Measurements from ENCODE around the gene LCE3C.
"Not testable (repeated sequence)": the region's sequence is repeated elsewhere in the genome, so short reads cannot be mapped to it uniquely, and the experiment has no call there.

Gene LCE3C, protein sequence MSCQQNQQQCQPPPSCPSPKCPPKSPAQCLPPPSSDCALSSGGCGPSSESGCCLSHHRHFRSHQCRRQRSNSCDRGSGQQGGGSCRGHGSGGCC
- total RNA-seq = 0 reads per million in 4 donors

- DNase-seq = no peak
Observed at GRCh38 chr1:152599934-152600333, at the start of gene LCE3C. LCE3C (plus strand) TSS chr1:152600234; CDS start chr1:152600732, 498 bp downstream.

DNA sequence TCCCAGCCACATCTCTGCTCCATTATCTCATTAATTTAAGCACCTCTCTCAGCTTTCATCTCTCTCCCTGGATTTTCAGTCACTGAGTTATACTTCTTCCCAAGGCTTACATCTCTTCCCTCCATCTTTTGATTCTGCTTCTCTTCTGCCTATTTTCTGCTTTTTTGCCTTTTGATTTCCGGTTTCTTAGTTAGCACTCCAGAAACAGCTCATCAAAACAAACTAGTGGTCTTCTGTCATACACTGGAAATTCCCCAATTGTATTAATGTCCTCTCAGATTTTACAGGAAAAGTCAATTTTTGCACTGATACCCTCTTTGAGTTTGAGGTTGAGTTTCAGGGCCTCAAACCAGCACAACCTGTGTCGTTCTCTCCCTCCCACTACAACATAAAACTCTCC lies 34.9 kb upstream of the LCE3C start:
- no peak for DNase-seq

- DNase-seq = no peak
Observed at GRCh38 chr1:152565535-152566215, 34.4 kb upstream of the LCE3C start.

DNA sequence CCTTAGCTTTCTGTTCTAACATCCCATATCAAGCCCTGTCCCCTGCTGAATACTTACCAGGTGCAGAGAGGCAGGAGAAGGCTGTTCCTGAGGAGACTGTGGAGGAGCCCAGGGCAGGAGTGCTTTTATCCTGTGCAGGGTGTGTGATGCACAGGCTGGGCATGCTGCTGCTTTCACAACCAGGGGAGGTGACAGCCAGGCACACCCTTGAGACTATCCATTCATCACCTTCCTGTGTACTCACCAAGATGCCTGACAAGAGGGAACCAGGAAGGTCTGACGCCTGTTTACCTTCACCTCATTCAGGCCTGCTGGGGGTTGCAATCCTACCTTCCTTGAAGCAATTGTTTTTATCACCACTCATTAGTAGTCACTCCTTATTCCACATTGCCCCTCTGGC lies 33.4 kb upstream of the LCE3C start, which contains the start of gene LCE3E:
Gene LCE3E, minus strand, starts transcription at position 100 of the 400 bp plus-strand sequence. CDS start 572 bp downstream, outside the sequence.
- no peak for DNase-seq

GRCh38 chr1:152577168-152577567 lies 22.9 kb upstream of the LCE3C start:
- peak in 1 of 5 donors; percentile 68 for DNase-seq

DNA sequence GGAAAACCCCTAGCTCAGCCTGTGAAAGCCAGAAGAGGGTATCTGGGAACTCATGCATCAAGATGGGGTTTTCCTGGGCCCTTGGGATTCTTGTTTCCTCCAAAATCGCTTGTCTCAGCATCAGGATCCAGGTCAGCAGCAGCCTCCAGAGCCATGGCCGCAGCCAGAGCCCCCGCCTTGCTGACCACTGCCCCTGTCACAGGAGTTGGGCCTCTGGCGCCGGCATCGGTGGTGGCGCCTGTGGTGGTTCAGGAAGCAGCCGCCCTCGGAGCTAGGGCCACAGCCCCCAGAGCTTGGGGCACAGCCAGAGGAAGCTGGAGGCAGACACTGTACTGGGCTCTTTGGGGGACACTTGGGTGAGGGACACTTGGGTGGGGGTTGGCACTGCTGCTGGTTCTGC lies 20.5 kb upstream of the LCE3C start:
- DNase-seq = not testable (repeated sequence)

DNA sequence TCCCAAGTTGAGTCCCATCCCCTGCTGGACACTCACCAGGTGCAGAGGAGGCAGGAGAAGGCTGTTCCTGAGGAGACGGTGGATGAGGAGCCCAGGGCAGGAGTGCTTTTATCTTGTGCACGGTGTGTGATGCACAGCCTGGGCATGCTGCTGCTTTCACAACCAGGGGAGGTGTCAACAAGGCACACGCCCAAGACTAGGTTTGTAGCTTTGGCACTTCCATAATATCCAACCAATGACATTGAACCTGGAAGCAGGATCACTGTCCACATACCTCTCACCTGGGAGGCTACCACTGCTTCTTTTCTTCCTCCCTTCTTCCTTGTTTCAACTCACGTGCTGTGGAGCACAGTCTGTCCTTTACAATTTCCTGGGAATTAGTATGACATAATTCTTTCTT lies 19.6 kb upstream of the LCE3C start, which contains the start of gene LCE3D:
Gene LCE3D, minus strand, starts transcription at position 84 of the 400 bp plus-strand sequence. CDS start 580 bp downstream, outside the sequence.
- DNase-seq = no peak

GRCh38 chr1:152582647-152583046 lies 17.4 kb upstream of the LCE3C start:
- no peak for DNase-seq

- no peak for DNase-seq
Observed at GRCh38 chr1:152585586-152585985, 14.4 kb upstream of the LCE3C start.

- DNase-seq = no peak
Observed at GRCh38 chr1:152596986-152597385, 3.0 kb upstream of the LCE3C start.

DNA sequence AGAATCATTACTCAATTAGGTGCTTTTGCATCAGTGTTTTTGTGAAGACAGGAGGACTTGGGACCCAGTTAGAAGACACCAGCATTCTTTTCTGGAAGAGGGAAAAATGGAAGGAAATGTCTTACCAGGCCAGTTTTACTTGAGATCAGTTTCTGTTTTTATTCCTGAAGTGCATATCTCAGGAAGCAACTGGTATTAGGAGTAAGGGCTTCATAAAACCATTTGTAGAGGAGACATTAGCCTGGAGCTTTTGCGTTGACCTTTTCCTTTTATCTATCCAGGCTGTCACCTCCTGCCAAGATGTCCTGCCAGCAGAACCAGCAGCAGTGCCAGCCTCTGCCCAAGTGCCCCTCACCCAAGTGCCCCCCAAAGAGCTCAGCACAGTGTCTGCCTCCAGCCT lies 13.5 kb downstream of the LCE3C start, which contains the start of gene LCE3B:
Gene LCE3B, plus strand, starts transcription at position 301 of the 400 bp plus-strand sequence. Its CDS starts 0 bp downstream, at position 301.
- no peak for DNase-seq

DNA sequence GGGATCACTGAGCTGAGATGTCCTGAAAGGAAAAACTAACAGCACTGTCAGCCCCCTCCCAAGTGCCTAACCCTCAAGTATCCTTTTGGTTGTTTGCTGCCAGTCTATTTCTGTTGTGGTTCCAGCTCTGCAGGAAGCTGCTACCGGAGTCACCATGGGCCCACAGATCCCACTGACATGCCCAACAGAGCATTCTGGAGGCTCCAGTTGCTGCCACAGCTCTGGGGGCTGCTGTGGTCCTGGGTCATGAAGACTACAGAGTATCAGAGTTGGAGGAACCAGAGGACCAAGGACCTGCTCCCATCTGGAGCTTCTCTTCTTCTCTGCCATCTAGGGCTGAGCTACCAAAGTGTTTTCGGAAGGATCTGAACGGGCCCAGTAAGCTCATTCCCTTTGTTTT lies 22.0 kb downstream of the LCE3C start:
- no peak for DNase-seq

DNA sequence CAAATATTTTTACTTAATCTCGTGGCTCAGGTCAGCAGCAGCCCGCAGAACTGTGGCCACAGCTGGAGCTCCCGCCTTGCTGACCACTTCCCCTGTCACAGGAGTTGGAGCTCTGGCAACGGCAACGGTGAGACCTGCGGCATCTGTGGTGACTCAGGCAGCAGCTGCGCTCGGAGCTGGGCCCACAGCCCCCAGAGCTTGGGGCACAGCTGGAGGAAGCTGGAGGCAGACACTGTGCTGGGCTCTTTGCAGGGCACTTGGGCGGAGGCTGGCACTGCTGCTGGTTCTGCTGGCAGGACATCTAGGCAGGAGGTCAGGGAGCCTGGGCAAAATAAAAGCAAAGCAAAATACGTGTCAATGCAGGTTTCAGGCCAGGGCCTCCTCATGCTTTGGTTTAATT lies 22.8 kb downstream of the LCE3C start, which contains the start of gene LCE3A:
Gene LCE3A, minus strand, starts transcription at position 301 of the 400 bp plus-strand sequence. Its CDS starts 0 bp downstream, at position 301.
- DNase-seq = peak in 1 of 5 donors; percentile 12

DNA sequence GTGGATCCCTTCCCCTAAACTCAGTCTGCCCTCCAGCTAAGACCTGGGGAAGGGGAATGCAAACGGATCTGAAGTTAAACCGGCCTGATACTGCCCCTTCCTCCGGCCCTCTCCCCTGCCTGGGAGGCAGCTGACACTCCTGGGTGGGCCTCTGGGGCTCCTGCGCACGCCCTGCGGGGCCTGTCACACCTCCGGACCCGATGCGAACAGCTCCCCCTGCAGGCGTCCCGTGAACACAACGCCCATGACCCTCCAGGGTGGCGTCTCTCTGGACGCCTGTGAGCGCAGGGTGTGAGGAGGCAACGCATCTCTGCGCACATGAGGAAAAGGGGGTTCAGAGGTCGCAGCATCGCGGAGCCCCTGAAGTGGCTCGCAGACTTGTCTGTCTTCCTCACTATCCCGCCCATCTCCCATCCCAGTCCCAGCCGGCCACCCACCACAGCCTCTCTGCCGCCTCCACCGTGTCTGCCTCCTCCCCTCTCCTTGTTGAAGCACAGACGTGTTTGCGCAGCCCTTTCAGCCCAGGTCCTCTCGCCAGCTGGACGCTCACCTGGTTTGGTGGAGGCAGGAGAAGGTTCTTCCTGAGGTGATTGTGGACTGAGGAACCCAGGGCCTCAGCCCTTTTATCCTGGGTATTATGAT lies 23.3 kb downstream of the LCE3C start:
- peak in 1 of 5 donors; percentile 5 for DNase-seq

GRCh38 chr1:152626744-152627143 lies 26.7 kb downstream of the LCE3C start:
- DNase-seq = no peak

GRCh38 chr1:152630596-152630995 lies 30.6 kb downstream of the LCE3C start:
- DNase-seq = no peak

DNA sequence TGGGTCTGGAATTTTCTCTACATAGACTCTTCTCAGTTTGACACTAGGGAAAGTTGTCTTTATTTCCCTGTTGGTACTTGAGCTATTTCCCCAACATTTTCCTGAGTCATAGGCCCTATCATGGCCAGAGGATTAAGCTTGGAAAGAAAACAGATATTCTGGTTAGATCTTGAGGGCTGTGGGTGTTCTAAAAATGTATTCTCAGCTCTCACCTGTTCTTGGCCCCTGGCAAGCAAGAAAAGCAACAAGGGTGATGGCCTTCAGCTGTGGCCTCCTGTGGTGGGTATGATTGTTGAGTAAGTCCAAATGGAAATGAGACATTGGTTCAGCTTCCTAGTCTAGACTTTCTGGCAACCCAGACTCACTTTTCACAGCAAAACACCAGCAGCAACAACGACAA lies 40.3 kb downstream of the LCE3C start:
- DNase-seq = no peak

DNA sequence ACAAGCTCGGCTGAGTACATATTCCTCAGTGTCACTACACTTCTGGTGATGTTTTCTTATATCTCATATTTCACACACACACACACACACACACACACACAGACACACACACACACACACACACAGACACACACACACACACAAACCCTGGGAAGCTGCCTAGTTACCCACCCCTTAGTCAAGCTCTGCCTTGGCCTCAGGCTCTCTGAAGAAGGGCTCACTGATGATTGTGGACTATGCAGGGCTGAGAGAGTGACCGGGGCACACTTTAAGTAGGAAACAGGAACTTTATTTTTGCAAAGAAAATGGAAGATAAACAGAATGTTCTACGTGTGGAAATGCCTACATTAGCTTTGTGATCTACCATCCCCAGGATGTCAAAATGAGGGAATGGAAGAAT lies 43.9 kb downstream of the LCE3C start:
- no peak for DNase-seq

DNA sequence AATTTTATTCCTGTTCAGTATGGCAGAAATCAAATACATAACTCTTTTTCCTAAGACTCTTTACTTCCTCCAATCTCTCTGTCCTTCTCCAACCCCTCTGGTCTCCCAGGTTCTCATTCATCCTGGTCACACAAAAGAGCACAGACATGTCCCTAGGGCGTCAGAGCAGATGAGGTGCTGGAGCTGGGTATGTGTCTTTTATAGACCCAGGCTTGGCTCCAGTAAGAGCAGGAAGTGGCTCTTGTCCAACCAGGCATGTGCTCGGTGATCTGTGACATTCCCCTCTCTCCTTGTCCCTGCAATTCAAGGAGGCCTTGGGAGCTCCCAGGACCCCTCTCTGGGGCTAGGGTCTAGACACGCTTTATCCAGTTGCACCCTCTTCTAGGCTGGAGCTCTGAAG lies 45.1 kb downstream of the LCE3C start:
- no peak for DNase-seq

- DNase-seq = no peak
Observed at GRCh38 chr1:152646656-152647055, 46.6 kb downstream of the LCE3C start.
